ENCODE results near the gene ATP6V1C2. TPM values are rescaled to one million over a fixed set of nuclear protein-coding genes. Genes with fewer than 3 reads are reported as not detected.
"Not testable (repeated sequence)": the region's sequence is repeated elsewhere in the genome, so short reads cannot be mapped to it uniquely, and the experiment has no call there.

Gene ATP6V1C2
- total RNA-seq, 4 donors from 2014 or later = 2.3 to 17.3 (median 10.6) TPM

DNA sequence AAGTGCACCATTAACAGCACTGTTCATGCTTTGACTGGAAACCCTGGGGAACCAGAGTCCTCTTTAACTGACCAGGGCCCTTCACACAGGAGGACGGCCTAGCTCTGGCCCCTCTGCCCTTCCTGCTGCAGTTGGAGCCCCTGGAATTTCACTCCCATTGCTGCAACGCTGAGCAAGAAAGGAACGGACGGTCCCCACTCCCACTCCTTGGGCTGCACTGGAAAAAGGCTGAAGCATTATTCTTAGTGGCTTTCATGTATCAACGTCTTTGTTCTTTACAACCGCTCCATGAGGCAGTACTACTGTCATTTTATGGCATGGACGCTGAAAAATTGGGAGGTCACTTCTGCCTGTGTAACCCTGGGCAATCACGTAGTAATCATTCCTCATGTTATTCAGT, 81.2 kb downstream of the ATP6V1C2 start:
- WGBS, 2 donors = 78 to 84% methylated on average over 8 of the region's 8 CpGs
- peaks cover 0 to 13% (median 0%) of the 10 kb centered on the region in 3 donors for H3K4me1 ChIP-seq
- H3K9me3 ChIP-seq = no peaks in the 10 kb centered on the region
- DNase-seq = no peak
- intact Hi-C loops (cut with DNase I) = no loop called here
- H3K27ac ChIP-seq = no peak overlapping the region
- H3K27me3 ChIP-seq = no peaks in the 10 kb centered on the region
- peaks cover 5 to 52% (median 6%) of the 10 kb centered on the region in 3 donors for H3K36me3 ChIP-seq
- TF ChIP-seq, protein P1, sequence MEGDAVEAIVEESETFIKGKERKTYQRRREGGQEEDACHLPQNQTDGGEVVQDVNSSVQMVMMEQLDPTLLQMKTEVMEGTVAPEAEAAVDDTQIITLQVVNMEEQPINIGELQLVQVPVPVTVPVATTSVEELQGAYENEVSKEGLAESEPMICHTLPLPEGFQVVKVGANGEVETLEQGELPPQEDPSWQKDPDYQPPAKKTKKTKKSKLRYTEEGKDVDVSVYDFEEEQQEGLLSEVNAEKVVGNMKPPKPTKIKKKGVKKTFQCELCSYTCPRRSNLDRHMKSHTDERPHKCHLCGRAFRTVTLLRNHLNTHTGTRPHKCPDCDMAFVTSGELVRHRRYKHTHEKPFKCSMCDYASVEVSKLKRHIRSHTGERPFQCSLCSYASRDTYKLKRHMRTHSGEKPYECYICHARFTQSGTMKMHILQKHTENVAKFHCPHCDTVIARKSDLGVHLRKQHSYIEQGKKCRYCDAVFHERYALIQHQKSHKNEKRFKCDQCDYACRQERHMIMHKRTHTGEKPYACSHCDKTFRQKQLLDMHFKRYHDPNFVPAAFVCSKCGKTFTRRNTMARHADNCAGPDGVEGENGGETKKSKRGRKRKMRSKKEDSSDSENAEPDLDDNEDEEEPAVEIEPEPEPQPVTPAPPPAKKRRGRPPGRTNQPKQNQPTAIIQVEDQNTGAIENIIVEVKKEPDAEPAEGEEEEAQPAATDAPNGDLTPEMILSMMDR (IDR thresholded peaks at IDR 0.05) = no peak
- no peak overlapping the region for H3K4me3 ChIP-seq

DNA sequence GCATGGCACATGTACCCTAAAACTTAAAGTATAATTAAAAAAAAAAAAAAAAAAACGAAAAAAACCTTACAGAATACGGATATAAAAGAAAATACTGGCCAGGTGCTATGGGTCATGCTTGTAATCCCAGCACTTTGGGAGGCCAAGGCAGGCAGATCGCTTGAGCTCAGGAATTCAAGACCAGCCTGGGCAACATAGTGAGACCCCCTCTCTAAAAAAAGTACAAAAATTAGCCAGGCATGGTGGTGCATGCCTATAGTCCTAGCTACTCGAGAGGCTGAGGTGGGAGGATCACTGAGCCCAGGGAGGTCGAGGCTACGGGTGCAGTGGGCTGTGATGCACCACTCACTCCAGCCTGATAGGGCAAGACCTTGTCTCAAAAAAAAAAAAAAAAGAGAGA, 84.6 kb downstream of the ATP6V1C2 start:
- Histone ChIP-seq H3K4me1 (peaks cover 0 to 46% (median 6%) of the 10 kb centered on the region in 3 donors), H3K36me3 (peaks cover 0 to 19% (median 6%) of the 10 kb centered on the region in 3 donors)
- DNase-seq; intact Hi-C loops (cut with DNase I); H3K27ac ChIP-seq; H3K27me3 ChIP-seq; H3K4me3 ChIP-seq; H3K9me3 ChIP-seq: not testable (repeated sequence)
- WGBS, 2 donors = 84 to 95% methylated on average over 6 of the region's 6 CpGs

DNA sequence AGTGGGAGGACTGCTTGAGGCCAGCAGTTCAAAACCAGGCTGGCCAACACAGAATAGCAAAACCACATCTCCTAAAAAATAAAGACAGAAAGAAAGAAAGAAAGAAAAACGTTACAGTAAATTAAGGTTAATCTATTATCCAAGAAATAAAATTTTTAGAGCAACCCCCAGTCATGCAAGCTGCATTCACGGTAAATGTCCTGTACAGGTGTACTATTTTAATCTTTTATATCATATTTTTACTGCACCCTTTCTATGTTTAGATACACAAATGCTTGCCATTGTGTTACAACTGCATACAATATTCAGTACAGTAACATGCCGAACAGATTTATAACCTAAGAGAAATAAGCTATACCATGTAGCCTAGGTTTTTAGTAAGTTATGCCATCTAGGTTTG, 85.1 kb downstream of the ATP6V1C2 start:
- no peaks in the 10 kb centered on the region for H3K9me3 ChIP-seq
- H3K36me3 ChIP-seq = peaks cover 0 to 13% (median 4%) of the 10 kb centered on the region in 3 donors
- no peak overlapping the region for H3K27ac ChIP-seq
- no peak for DNase-seq
- no peak overlapping the region for H3K4me3 ChIP-seq
- TF ChIP-seq, protein P1 (IDR thresholded peaks at IDR 0.05) = no peak
- no peak for TF ChIP-seq POLR2A (IDR thresholded peaks at IDR 0.05)
- H3K27me3 ChIP-seq = no peaks in the 10 kb centered on the region
- H3K4me1 ChIP-seq = peaks cover 0 to 52% (median 10%) of the 10 kb centered on the region in 3 donors
- 74 to 75% methylated on average over 3 of the region's 3 CpGs for WGBS, 2 donors
- intact Hi-C loops (cut with DNase I) = no loop called here

DNA sequence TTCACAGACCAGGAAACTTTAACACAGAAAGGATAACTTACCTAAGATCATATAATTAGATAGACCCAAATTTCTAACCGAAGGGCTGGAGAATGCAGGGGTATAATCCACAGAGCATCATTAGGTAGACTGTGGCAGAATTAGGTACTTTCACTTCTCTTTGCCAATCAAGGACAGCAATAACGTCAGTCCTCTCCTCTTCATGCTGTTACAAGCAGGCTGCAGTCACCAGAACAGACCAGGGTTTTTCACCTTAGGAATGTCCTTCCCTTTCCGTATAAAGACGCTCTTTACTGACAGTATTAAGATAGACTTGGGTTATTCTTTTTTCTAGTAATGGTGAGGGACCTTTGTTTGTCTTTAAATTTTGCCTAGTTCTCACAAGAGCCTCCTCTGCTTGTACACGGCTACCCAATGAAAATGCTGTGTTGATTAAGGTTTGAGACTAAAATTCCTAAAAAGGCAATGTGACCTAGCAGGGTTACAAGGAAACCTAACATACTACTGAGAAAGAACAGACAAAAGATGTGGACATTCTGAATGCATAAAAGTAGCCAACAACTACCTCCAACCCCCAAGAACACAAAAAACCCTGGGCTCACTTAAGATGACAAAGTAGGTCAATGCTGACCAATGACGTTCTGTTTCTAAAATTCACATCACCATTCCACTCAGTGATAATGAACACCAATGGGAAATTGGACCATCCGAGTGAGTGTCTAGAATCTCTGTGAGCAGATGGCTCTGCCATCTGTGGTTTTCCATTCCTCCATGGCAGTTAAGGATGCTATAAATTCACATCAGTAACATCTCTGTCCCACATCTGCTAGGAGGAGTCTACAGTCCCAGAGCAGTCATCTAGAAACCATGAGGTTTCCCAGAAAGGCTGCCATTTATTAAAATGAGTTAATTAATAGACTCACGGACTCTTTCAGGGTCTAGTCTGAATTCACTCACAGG, 89.1 kb downstream of the ATP6V1C2 start:
- Histone ChIP-seq H3K4me1 (peaks cover 0 to 61% (median 10%) of the 10 kb centered on the region in 3 donors), H3K36me3 (no peaks in the 10 kb centered on the region), H3K27ac (peak overlapping the region in 2 of 4 donors; percentile 0 to 83), H3K9me3 (no peaks in the 10 kb centered on the region), H3K4me3 (peak overlapping the region in 2 of 4 donors; percentile 58 to 94), H3K27me3 (no peaks in the 10 kb centered on the region)
- 41 to 42% methylated on average over 8 of the region's 8 CpGs for WGBS, 2 donors
- DNase-seq = no peak
- TF ChIP-seq, protein P1 (IDR thresholded peaks at IDR 0.05) = no peak
- peak in 1 of 4 donors; percentile 6 for TF ChIP-seq POLR2A (IDR thresholded peaks at IDR 0.05)
- intact Hi-C loops (cut with DNase I) = no loop called here

DNA sequence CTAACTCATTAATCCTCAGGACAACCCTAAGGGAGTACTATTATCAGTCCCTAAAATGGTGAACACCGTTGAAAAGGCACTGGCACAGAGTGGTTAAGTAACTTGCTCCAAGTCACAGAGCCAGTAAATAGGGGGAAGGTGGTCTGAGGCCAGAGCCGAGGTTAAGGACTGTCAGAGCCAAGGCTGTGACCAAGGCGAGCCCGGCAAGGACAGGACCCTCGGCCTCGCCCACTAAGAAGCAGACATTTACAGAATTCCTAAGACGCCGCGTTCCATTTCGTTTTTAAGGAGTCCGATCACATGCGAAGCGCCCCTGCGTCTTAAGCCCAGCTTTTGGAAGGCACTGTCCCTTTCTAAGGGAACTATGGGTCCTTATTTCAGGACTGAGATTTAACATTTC, 90.1 kb downstream of the ATP6V1C2 start:
- Histone ChIP-seq H3K4me3 (peak overlapping the region; percentile 58 to 99 (median 92)), H3K36me3 (no peaks in the 10 kb centered on the region), H3K4me1 (peaks cover 0 to 59% (median 10%) of the 10 kb centered on the region in 3 donors), H3K27ac (peak overlapping the region; percentile 83 to 96 (median 95)), H3K27me3 (no peaks in the 10 kb centered on the region), H3K9me3 (no peaks in the 10 kb centered on the region)
- intact Hi-C loops (cut with DNase I) = no loop called here
- no peak for DNase-seq
- TF ChIP-seq, protein P1 (IDR thresholded peaks at IDR 0.05) = no peak
- TF ChIP-seq POLR2A (IDR thresholded peaks at IDR 0.05) = no peak
- WGBS, 2 donors = 3 to 6% methylated on average over 14 of the region's 14 CpGs
